NCI-H1092 (cell line): ENCODE measurements around the gene FBXO46.
A peak's percentile ranks its signal among the peaks of the same experiment; 100 is the strongest.

ENCODE experiments used
- DNase-seq: peaks from one replicate; lab custom pipeline; 2025; lab: John Stamatoyannopoulos, UW

The FBXO46 gene

GRCh38 chr19:45682908-45683307, 47.8 kb downstream of the FBXO46 start:
- DNase-seq, result no peak

DNA sequence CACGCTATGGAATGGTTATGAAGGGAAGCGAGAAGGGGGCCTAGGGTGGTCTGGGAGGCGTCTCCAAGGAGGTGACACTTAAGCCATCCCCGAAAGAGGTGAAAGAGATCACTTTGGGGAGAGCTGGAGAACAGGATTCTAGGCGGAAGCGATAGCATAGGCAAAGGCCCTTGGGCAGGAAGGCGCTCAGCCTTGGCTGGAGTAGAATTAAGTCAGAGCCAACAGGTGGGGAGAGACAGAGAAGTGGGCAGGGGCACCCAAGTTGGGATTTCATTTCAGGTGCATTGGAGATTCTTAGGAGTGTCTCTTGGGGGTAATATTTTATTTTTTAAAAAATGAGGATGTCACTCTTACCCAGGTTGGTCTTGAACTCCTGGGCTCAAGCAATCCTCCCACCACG, 48.6 kb downstream of the FBXO46 start:
- no peak for DNase-seq

DNA sequence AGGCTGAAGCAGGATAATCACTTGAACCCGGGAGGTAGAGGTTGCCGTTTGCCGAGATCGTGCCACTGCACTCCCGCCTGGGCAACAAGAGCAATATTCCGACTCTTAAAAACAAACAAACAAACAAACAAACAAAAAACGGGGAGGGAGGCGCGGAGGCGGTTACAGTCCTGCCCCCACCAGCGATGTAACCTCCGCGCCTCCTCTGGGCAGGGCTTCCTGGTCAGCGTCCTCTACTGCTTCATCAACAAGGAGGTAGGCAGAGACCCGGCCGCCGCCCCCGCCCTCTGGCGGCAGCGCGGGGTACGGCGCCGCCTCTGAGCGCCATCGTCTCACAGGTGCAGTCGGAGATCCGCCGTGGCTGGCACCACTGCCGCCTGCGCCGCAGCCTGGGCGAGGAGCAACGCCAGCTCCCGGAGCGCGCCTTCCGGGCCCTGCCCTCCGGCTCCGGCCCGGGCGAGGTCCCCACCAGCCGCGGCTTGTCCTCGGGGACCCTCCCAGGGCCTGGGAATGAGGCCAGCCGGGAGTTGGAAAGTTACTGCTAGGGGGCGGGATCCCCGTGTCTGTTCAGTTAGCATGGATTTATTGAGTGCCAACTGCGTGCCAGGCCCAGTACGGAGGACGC, 49.2 kb downstream of the FBXO46 start:
- peak; percentile 58 for DNase-seq

DNA sequence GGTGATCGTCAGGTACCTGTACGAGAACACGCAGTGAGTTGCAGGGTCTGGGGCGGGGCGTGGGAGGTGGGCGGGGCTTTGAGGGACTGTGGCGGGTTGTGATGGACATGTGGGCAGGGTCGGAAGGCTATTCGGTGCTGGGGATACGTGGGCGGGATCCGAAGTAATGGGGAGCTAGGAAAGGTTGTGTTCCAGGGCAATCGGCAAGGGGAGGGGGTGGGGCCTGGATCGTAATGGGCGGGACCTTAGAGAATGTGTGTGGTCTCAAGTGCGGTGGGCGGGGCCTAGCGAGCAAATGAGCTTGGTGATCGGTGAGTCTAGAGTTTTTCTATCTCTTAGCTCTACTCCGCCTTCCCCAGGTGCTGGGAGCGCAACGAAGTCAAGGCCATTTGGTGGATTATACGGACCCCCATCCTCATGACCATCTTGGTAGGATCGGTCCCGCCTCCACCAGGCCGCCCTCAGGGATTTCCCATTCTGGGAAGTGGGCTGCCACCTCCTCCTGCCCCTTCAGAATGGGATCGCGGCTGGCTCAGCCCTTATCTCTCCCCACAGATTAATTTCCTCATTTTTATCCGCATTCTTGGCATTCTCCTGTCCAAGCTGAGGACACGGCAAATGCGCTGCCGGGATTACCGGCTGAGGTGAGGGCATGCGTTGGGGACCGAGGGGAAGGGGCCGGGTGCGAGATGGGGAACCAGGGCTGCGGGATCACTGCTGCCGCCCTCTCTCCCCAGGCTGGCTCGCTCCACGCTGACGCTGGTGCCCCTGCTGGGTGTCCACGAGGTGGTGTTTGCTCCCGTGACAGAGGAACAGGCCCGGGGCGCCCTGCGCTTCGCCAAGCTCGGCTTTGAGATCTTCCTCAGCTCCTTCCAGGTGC, 53.1 kb downstream of the FBXO46 start:
- DNase-seq, result peak; percentile 36

DNA sequence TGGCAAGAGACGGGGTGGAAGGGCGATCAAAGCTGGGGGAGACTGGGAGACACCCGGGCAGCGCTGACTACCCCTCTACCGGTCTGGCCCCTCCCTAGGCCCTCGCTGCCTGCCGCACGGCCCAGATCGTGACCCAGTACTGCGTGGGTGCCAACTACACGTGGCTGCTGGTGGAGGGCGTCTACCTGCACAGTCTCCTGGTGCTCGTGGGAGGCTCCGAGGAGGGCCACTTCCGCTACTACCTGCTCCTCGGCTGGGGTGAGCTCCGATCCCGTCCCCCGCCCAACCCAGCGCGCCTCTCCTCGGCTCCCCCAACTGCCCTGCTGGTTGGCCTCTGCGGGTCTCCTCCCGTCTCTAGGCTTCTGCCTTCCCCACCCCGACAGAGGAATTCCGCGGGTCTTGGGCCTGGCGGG, 53.8 kb downstream of the FBXO46 start:
- DNase-seq, result no peak

- no peak for DNase-seq
Observed at GRCh38 chr19:45674946-45675345, 55.8 kb downstream of the FBXO46 start.

- no peak for DNase-seq
Observed at GRCh38 chr19:45670670-45671453, 59.8 kb downstream of the FBXO46 start.

- no peak for DNase-seq
Observed at GRCh38 chr19:45668342-45668871, 62.3 kb downstream of the FBXO46 start.

GRCh38 chr19:45667620-45668341, 62.9 kb downstream of the FBXO46 start, which contains the start of gene GIPR:
TSS of gene GIPR (plus strand) at chr19:45668221. CDS start at chr19:45669521, 1,300 bp downstream.
- DNase-seq, result no peak

DNA sequence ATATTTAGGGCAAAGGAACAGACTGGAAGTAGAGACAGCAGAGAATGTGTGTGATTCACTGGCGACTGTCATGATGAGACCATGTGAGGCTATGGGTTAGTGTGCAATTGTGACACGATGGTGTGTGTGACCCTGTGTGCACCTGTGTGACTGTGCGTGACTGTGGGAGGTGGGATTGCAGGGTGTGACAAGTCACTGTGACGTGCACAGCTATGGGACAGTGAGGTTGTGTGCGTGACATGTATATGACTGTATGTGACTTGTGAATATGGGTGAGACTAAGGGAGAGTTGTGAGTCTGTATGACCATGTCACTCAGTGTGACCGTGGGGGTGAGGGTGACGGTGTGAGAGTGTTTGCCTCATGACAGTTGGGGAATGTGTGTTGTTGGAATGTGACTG, 66.1 kb downstream of the FBXO46 start:
- DNase-seq, result no peak

- no peak for DNase-seq
Observed at GRCh38 chr19:45663800-45664199, 66.9 kb downstream of the FBXO46 start.

DNA sequence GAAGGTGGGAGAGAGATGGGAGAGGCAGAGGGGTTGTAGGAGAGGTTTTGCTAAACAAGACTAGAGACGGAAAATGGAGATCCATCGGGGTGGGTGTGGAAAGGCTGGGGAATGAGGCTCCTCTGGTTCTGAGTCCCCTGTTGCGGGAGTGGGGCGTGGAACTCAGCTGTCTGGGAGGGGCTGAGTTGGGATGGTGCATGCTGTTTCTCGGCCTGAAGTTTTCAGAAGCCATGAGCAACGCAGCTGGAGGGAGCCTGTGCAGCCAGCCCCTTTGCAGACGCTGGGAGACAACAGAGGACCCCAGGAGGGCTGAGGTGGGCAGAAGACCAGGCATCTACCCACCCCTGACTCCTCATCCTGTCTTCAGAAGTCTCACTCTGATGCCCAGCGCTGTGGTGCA, 70.1 kb downstream of the FBXO46 start:
- DNase-seq, result no peak
